ENCODE results near the gene G6PD. TPM values are rescaled to one million over a fixed set of nuclear protein-coding genes. Genes with fewer than 3 reads are reported as not detected.
A peak's percentile ranks its signal among the peaks of the same experiment; 100 is the strongest.

G6PD gene
- total RNA-seq, 1 donor from 2014 or later: 62.8 TPM

- Mint-ChIP-seq H3K4me3 (ENCODE audit: unreplicated experiment) (no peak overlapping the region), H3K9me3 (ENCODE audit: unreplicated experiment) (no peaks in the 10 kb centered on the region), H3K4me1 (ENCODE audit: low read depth, unreplicated experiment) (peaks cover 2% of the 10 kb centered on the region), H3K27ac (ENCODE audit: unreplicated experiment) (no peak overlapping the region), H3K36me3 (ENCODE audit: low read depth, unreplicated experiment) (peaks cover 3% of the 10 kb centered on the region), H3K27me3 (ENCODE audit: low read depth, unreplicated experiment) (no peaks in the 10 kb centered on the region)
- Histone ChIP-seq H4K20me1 (ENCODE audit: insufficient read depth, low read length) (peaks cover 8% of the 10 kb centered on the region), H3K79me2 (ENCODE audit: insufficient read depth, low read length) (no peaks in the 10 kb centered on the region), H3K4me1 (ENCODE audit: insufficient read depth, low read length) (peaks cover 6% of the 10 kb centered on the region), H3K9ac (ENCODE audit: low read length) (no peak overlapping the region), H3K36me3 (ENCODE audit: insufficient read depth, low read length) (no peaks in the 10 kb centered on the region), H3K4me2 (ENCODE audit: low read length) (no peak overlapping the region), H3K4me3 (ENCODE audit: insufficient read depth, low read depth, low read length) (no peak overlapping the region), H3K9me3 (ENCODE audit: insufficient read depth, low read depth, low read length) (no peaks in the 10 kb centered on the region), H3K27ac (ENCODE audit: low read depth, low read length) (no peak overlapping the region), H2AFZ (ENCODE audit: low read depth, low read length) (no peak overlapping the region), H3K27me3 (ENCODE audit: insufficient read depth, low read length) (no peaks in the 10 kb centered on the region)
- DNase-seq (ENCODE audit: low read depth) (no peak), FAIRE-seq (no peak)
- no peak for TF ChIP-seq EZH2 (IDR thresholded peaks at IDR 0.05; ENCODE audit: insufficient read depth, low read length)
- no peak for TF ChIP-seq CTCF (IDR thresholded peaks at IDR 0.05; ENCODE audit: insufficient read depth, low read depth, low read length)
Observed at GRCh38 chrX:154532690-154533089, 14.0 kb downstream of the G6PD start.

GRCh38 chrX:154531626-154532025, 15.0 kb downstream of the G6PD start:
- H3K9me3 Mint-ChIP-seq (ENCODE audit: unreplicated experiment): no peaks in the 10 kb centered on the region

More at GRCh38 chrX:154531626-154532025, 15.0 kb downstream of the G6PD start:
- Histone ChIP-seq H3K79me2 (ENCODE audit: insufficient read depth, low read length) (no peaks in the 10 kb centered on the region), H3K9me3 (ENCODE audit: insufficient read depth, low read depth, low read length) (no peaks in the 10 kb centered on the region), H3K36me3 (ENCODE audit: insufficient read depth, low read length) (no peaks in the 10 kb centered on the region), H3K4me3 (ENCODE audit: insufficient read depth, low read depth, low read length) (no peak overlapping the region), H3K27ac (ENCODE audit: low read depth, low read length) (no peak overlapping the region), H2AFZ (ENCODE audit: low read depth, low read length) (no peak overlapping the region), H3K27me3 (ENCODE audit: insufficient read depth, low read length) (no peaks in the 10 kb centered on the region), H3K4me2 (ENCODE audit: low read length) (no peak overlapping the region), H3K9ac (ENCODE audit: low read length) (no peak overlapping the region), H3K4me1 (ENCODE audit: insufficient read depth, low read length) (peaks cover 14% of the 10 kb centered on the region), H4K20me1 (ENCODE audit: insufficient read depth, low read length) (peaks cover 8% of the 10 kb centered on the region)
- Mint-ChIP-seq H3K4me1 (ENCODE audit: low read depth, unreplicated experiment) (peaks cover 2% of the 10 kb centered on the region), H3K4me3 (ENCODE audit: unreplicated experiment) (no peak overlapping the region), H3K27me3 (ENCODE audit: low read depth, unreplicated experiment) (no peaks in the 10 kb centered on the region), H3K36me3 (ENCODE audit: low read depth, unreplicated experiment) (peaks cover 3% of the 10 kb centered on the region), H3K27ac (ENCODE audit: unreplicated experiment) (no peak overlapping the region)
- TF ChIP-seq EZH2 (IDR thresholded peaks at IDR 0.05; ENCODE audit: insufficient read depth, low read length) (no peak), CTCF (IDR thresholded peaks at IDR 0.05; ENCODE audit: insufficient read depth, low read depth, low read length) (no peak)
- peak; percentile 64 for DNase-seq (ENCODE audit: low read depth)
- no peak for FAIRE-seq
